Measurements from ENCODE around the gene LRRC28.

The LRRC28 gene

GRCh38 chr15:99402014-99402729, 150.9 kb downstream of the LRRC28 start:
- no peak for FAIRE-seq

DNA sequence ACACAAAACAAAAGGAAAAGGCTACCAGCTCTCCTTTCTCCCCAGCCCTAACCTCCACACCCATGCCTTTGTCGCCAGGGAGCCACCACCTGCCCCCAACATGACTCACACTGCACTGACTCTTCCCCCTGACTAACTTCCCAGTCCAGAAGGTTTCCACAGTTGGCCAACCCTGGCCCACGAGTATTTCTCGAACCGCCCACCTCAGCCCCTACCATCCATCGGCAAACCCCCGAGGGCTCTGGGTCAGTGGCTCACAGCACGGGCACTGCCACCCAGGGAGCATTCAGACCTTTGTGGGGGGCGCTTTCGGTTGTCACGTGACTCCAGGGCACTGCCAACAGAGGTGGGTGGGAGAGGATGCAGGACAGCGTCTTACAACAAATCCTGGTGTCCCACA, 152.3 kb downstream of the LRRC28 start:
- no peak for FAIRE-seq

GRCh38 chr15:99404454-99404853, 153.2 kb downstream of the LRRC28 start:
- no peak for FAIRE-seq

- FAIRE-seq: no peak
Measured at GRCh38 chr15:99406120-99406519, 154.8 kb downstream of the LRRC28 start.

GRCh38 chr15:99406716-99407487, 155.6 kb downstream of the LRRC28 start:
- FAIRE-seq: no peak

DNA sequence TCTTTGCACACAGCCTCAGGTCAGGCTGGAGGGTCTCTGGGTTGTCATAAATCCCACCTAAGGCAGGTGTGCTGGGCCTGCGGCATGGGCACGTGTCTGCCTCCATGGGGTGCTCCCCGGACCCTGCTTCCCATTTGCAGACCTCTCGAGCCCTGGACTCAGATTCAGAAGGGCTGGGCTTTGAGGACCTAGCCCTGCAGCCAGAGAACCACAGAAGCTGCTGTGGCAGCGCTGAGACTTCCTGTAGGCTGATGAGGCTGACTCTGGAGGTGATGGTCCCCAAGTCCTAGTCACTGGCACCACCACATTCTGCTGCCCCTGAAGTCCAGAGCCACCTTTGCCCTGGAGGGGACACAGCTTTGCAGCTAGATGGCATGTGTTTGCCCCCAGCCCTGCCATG, 156.4 kb downstream of the LRRC28 start:
- no peak for FAIRE-seq

- peak; percentile 4 for FAIRE-seq
Measured at GRCh38 chr15:99408236-99409096, 157.2 kb downstream of the LRRC28 start.

DNA sequence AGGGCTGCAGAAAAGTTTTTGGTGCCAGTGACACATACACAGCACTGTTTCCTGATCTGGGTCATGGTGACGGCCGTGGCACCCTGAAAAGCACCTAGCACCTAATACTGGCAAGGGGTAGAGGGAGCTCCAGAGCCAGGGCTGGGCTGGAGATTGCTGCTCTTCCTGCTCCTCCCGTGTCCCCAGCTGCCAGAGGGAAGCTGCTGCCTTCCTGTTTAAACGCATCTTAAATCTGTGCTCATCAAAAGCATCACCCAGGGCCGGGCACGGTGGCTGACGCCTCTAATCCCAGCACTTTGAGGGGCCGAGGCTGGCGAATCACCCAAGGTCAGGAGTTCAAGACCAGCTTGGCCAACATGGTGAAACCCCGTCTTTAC, 157.8 kb downstream of the LRRC28 start:
- FAIRE-seq: no peak

DNA sequence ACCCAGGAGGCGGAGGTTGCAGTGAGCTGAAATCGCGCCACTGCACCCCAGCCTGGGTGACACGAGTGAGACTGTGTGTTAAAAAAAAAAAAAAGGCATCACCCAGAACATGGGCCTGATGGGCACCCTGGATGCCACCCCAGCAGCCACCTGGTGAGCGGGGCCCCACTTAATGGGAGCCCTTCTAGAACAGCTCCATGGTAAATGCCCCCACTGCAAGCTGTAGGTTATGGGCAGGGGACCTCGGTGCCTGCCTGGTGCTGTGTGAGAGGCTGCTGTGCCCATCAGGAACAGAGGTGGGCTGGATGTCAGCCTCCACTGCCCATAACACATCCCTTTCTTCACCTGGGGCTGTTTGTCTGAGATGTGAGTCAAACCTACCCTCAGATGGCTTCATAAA, 158.3 kb downstream of the LRRC28 start:
- no peak for FAIRE-seq

GRCh38 chr15:99410477-99410876, 159.2 kb downstream of the LRRC28 start:
- FAIRE-seq: no peak

GRCh38 chr15:99411234-99411633, 160.0 kb downstream of the LRRC28 start:
- no peak for FAIRE-seq

GRCh38 chr15:99412082-99412481, 160.8 kb downstream of the LRRC28 start:
- FAIRE-seq: no peak

GRCh38 chr15:99412626-99413025, 161.3 kb downstream of the LRRC28 start:
- FAIRE-seq: no peak

GRCh38 chr15:99413955-99414754, 162.9 kb downstream of the LRRC28 start:
- FAIRE-seq: no peak

DNA sequence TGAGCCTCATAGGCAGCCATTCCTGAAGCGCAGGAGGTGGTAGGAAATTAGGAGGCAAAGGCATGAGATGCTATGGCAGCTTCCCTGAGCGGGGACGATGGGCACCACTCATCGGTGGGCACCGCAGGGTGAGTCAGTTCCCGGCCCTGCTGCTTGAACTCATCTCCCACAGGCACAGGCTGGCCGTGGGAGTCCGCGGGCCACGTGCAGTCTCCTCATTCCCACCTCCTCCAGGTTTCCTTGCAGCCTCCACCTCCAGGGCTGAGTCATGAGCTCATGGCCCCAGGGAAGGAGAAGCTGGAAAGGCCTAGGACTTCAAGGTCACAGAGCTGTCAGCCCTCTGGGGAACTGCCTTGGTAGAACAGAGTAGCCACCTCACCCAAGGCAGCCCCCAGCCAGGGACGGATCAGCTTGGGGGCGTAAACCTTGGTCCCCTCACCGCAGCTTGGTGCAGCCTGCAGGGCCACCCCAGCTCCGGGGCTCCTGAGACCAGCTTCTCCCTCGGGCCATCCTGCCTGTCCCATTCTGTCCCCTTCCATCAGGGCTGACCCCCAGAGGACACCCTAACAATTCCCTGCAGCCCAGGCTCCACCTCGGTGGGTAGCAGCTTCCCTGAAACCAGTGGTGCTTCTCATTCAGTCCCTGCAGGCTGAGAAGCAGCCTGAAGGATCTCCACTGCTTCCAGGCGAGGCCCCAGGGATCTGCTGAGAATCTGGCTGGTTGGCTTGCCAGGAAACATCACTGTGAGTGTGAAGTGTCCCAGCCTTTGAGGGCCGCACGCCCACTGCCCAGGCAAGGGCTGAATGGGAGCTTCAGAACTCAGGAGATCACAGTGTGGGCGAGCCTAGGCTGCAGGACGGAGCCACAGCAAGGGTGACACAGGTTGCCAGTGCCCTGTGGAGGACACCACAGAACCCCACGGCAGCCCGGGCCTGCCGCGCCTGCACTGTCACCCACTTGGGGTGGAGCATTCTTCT, 163.8 kb downstream of the LRRC28 start:
- FAIRE-seq: no peak

DNA sequence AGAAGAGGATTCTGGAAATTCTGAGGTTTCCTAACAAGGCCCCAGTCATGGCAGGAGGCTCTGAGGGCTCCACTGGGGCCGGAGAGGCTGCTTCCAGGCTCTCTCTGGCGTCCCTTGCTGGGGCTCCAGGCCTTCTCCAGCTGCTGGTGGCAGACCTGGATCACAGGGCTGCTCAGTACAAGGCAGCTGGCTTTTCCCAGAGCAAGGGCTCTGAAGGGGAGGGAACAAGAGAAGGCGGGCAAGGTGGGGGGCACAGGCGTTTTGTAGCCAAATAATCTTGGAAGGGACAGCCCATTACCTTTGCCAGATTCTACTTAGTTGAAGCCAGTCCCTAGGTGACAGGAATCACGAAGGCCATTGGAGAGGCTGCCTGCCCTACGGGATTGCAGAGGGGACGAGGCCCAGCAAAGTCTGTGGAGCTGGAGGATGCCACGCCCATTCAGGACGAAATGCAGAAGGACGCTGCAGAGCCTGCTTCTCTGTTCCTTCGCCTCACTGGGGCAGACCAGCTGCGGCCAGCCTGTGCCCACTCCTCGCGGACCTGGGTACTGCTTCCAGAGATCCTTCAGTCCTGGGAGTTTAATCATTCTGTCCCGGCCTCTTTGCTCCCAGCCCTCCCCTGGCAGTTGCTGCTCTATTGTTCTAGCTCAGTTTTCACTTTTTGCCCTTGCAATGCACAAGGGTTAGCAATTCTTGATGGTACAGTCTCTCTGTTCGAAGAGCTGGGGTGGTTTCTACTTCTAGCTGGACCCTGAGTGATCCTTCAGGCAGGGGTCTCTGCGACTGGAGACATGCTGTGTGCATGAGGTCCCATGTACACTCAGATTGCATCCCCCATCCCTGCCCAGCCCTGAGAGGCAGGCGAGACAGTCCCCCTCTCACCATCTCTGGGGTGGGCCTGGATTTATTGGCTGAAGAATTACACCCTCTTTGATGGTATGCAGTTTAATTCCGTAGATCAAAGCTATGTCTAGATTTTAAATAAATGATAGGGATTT, 165.2 kb downstream of the LRRC28 start:
- FAIRE-seq: no peak

DNA sequence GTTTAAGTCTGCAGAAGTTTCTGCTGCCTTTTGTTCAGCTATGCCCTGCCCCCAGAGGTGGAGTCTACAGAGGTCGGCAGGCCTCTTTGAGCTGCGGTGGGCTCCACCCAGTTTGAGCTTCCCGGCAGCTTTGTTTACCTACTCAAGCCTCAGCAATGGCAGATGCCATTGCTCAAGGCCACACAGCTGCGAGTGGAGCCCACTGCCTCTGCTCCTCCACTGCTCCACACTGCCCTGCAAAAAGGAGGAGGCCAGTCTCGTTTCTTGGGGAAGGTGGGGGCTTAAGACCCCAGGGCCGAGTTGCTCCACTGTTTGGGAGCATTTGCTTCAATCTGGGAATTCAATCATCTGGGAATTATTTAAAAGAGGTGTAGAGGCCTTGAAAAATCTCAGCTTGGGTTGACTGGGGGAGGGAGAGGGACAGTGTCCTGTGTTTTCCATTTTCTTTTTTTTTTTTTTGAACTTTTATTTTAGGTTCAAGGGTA, 169.9 kb downstream of the LRRC28 start:
- no peak for FAIRE-seq

- FAIRE-seq: no peak
Measured at GRCh38 chr15:99421758-99422157, 170.5 kb downstream of the LRRC28 start.

- FAIRE-seq: no peak
Measured at GRCh38 chr15:99423186-99424130, 172.2 kb downstream of the LRRC28 start.

Measured in endometrium (tissue), 2 donors.